Measurements from ENCODE around the gene TTF1. TPM values are rescaled to one million over a fixed set of nuclear protein-coding genes. Genes with fewer than 3 reads are reported as not detected.
A peak's percentile ranks its signal among the peaks of the same experiment; 100 is the strongest.

Gene TTF1
- total and polyA plus RNA-seq, 2 of the 13 experiments (the other 11 are each of a cell fraction or from before 2014, with no cell fraction given), result 3.4 to 9.8 TPM

- TF ChIP-seq SKIL (CRISPR knock-in tag; IDR thresholded peaks at IDR 0.05; ENCODE audit: borderline replicate concordance) (no peak), SNAPC4 (CRISPR knock-in tag; IDR thresholded peaks at IDR 0.05) (no peak), ESRRA (CRISPR knock-in tag; IDR thresholded peaks at IDR 0.05; ENCODE audit: low read depth) (no peak), AHDC1 (CRISPR knock-in tag; IDR thresholded peaks at IDR 0.05; ENCODE audit: borderline replicate concordance) (no peak), ZBTB2 (CRISPR knock-in tag; IDR thresholded peaks at IDR 0.05; ENCODE audit: low read depth) (no peak), MXD4 (CRISPR knock-in tag; IDR thresholded peaks at IDR 0.05) (peak; percentile 73; the same call in 1 of the 2 replicates), TBP (CRISPR knock-in tag; IDR thresholded peaks at IDR 0.05) (no peak), ZNF749 (CRISPR knock-in tag; IDR thresholded peaks at IDR 0.05; ENCODE audit: borderline replicate concordance) (0 out of 2 replicates have a peak, but pooled peaks have one; percentile 34), ZNF468 (CRISPR knock-in tag; IDR thresholded peaks at IDR 0.05) (no peak), SP2 (CRISPR knock-in tag; IDR thresholded peaks at IDR 0.05) (peak; percentile 52; the same call in 1 of the 2 replicates), ZNF75D (CRISPR knock-in tag; IDR thresholded peaks at IDR 0.05; ENCODE audit: borderline replicate concordance) (no peak), NR2F2 (IDR thresholded peaks at IDR 0.05; ENCODE audit: borderline replicate concordance, low read depth) (no peak), ZNF264 (CRISPR knock-in tag; IDR thresholded peaks at IDR 0.05) (no peak), ZNF329 (CRISPR knock-in tag; IDR thresholded peaks at IDR 0.05; ENCODE audit: low read depth) (no peak)
Observed at GRCh38 chr9:132406554-132407122, at the start of gene TTF1 (continued).

Data from HepG2 (cell line).